Upper lobe of left lung (tissue), 4 donors: ENCODE results near the gene IP6K1.

Experiments used
- CTCF ChIP-seq, 6 experiments: fragments of 450-650 bp in 4 of 6; fragments of 200-600 bp in 2 of 6; sonication (generic) in 2 of 6; IDR thresholded peaks; one replicate each; pipeline ENCODE4 v1.5.1; 2016 to 2019; ENCODE audit warnings: antibody characterized with exemption in 6 of 6
- POLR2A ChIP-seq, 4 donors: fragments of 450-650 bp; IDR thresholded peaks; one replicate each; pipeline ENCODE4 v1.5.1; 2016 to 2017; ENCODE audit warnings: antibody characterized with exemption in 4 of 4, mild to moderate bottlenecking in 2 of 4

- TF ChIP-seq CTCF (IDR thresholded peaks at IDR 0.05), result no peak
- TF ChIP-seq POLR2A (IDR thresholded peaks at IDR 0.05), result no peak
Observed at GRCh38 chr3:49733551-49733950, 52.8 kb downstream of the IP6K1 start.
